K562 (cell line): ENCODE data around the gene DNMBP. TPM values are rescaled to one million over a fixed set of nuclear protein-coding genes. Genes with fewer than 3 reads are reported as not detected.

ENCODE experiments used
- ATAC-seq: fragments of 200-7000 bp; cut with Tn5 transposase; 3 replicates; pipeline ENCODE4 v1.9.1; 2020; ENCODE audit warnings: moderate library complexity
- BruUV-seq: library from RNA; stranded (reverse); fragments of 400-500 nt; replicated peaks from 2 replicates; lab custom pipeline; 2021; lab: Mats Ljungman, UMichigan
- CTCF ChIA-PET: fragments of 300-600 bp; formaldehyde crosslinking; extraction: SDS; loops from one replicate; lab custom pipeline; 2021; ENCODE audit warnings: low intra/inter-chr PET ratio; lab: Yijun Ruan, JAX
- POLR2A ChIA-PET: fragments of 300-600, 350-650 bp; sonication (Branson Sonifier 250); formaldehyde crosslinking; extraction: SDS; loops from one replicate; lab custom pipeline; 2021; ENCODE audit warnings: antibody characterized with exemption, inconsistent platforms; lab: Yijun Ruan, JAX
- DNase-seq, 4 experiments: peaks; one replicate each; pipeline versions ENCODE4 v3.0.0 to v3.0.0-alpha.2; 2011 to 2018; ENCODE audit warnings: low spot score in 3 of 4, mixed read lengths in 3 of 4; ENCODE audit errors: extremely low read depth in 1 of 4
- FAIRE-seq: peaks from 2 replicates; lab custom pipeline; 2011; peaks lifted over from hg19 to GRCh38; lab: Jason Lieb, UNC
- H2AFZ ChIP-seq: 2 replicates; pipeline ENCODE4 v1.6.0; 2011; ENCODE audit warnings: low read depth, low read length, control low read depth, inconsistent platforms
- H3K27ac ChIP-seq: fragments of 200-600 bp; 3 replicates; pipeline ENCODE4 v1.8.0; 2011; ENCODE audit warnings: low read depth, mild to moderate bottlenecking, control low read depth, inconsistent platforms, low read length, moderate library complexity, mixed read lengths; ENCODE audit errors: extremely low read depth
- H3K27me3 ChIP-seq, 2 experiments: fragments of 300-600 bp in 1 of 2; 2 replicates in 1 of 2; 3 replicates in 1 of 2; pipeline versions ENCODE4 v1.6.0 to v1.8.0; 2011; ENCODE audit warnings: inconsistent platforms in 2 of 2, low read length in 2 of 2, mild to moderate bottlenecking in 1 of 2, mixed read lengths in 1 of 2, moderate library complexity in 1 of 2; ENCODE audit not compliant: control insufficient read depth in 2 of 2, insufficient read depth in 2 of 2
- H3K36me3 ChIP-seq: fragments of 300-600 bp; 3 replicates; pipeline ENCODE4 v1.8.0; 2011; ENCODE audit warnings: mild to moderate bottlenecking, low read length, inconsistent platforms; ENCODE audit not compliant: control insufficient read depth, insufficient read depth
- H3K4me1 ChIP-seq, 2 experiments: fragments of 200-600 bp in 1 of 2; replicated peaks in 1 of 2; 2 replicates in 1 of 2; 3 replicates in 1 of 2; pipeline versions ENCODE4 v1.5.1 to v1.8.0; 2011; ENCODE audit warnings: inconsistent platforms in 2 of 2, low read length in 2 of 2, mild to moderate bottlenecking in 1 of 2, mixed read lengths in 1 of 2, moderate library complexity in 1 of 2; ENCODE audit not compliant: control insufficient read depth in 2 of 2, insufficient read depth in 2 of 2
- H3K4me2 ChIP-seq: 2 replicates; pipeline ENCODE4 v1.6.1; 2011; ENCODE audit warnings: low read length, control low read depth, inconsistent platforms, mixed read lengths; ENCODE audit not compliant: insufficient read depth
- H3K4me3 ChIP-seq: fragments of 200-600 bp; sonication (generic), shearing (Covaris generic); 2 replicates; pipeline ENCODE4 v1.5.1; 2016; ENCODE audit warnings: control low read depth, inconsistent platforms
- H3K79me2 ChIP-seq: fragments of 200-600 bp; 3 replicates; pipeline ENCODE4 v1.8.0; 2011; ENCODE audit warnings: low read length, inconsistent platforms; ENCODE audit not compliant: control insufficient read depth, insufficient read depth
- H3K9ac ChIP-seq, 2 experiments: 2 replicates each; pipeline versions ENCODE4 v1.6.0 to v1.6.1; 2011; ENCODE audit warnings: low read depth in 2 of 2, low read length in 2 of 2, control low read depth in 1 of 2, inconsistent platforms in 1 of 2, mild to moderate bottlenecking in 1 of 2, mixed read lengths in 1 of 2; ENCODE audit not compliant: insufficient read depth in 1 of 2
- H3K9me1 ChIP-seq: one replicate; pipeline ENCODE4 v1.6.0; 2011; ENCODE audit warnings: inconsistent platforms, mild to moderate bottlenecking, low read length, moderate library complexity; ENCODE audit not compliant: control insufficient read depth, insufficient read depth
- H3K9me3 ChIP-seq: replicated peaks from 2 replicates; pipeline ENCODE4 v1.5.1; 2011; ENCODE audit warnings: low read depth, low read length, inconsistent platforms; ENCODE audit not compliant: control insufficient read depth, insufficient read depth
- H4K20me1 ChIP-seq: replicated peaks from 2 replicates; pipeline ENCODE4 v1.6.1; 2011; ENCODE audit warnings: low read length, inconsistent platforms, mixed read lengths; ENCODE audit not compliant: control insufficient read depth, insufficient read depth
- ATF7 ChIP-seq: fragments of 450-650 bp; IDR thresholded peaks from 2 replicates; pipeline ENCODE4 v1.7.1; 2014; ENCODE audit warnings: mild to moderate bottlenecking, moderate library complexity
- EHMT2 ChIP-seq: fragments of 450-650 bp; IDR thresholded peaks from 2 replicates; pipeline ENCODE4 v1.6.1; 2018; ENCODE audit warnings: antibody characterized with exemption
- FOXA3 ChIP-seq, 2 experiments: fragments of 450-650 bp in 1 of 2; sonication (generic) in 1 of 2; formaldehyde crosslinking; IDR thresholded peaks in 1 of 2; conservative IDR thresholded peaks in 1 of 2; 2 replicates each; pipeline versions ENCODE4 v1.4.0 to v1.8.0; 2020 to 2022; ENCODE audit warnings: mild to moderate bottlenecking in 2 of 2, missing genetic modification reagents in 1 of 2
- HOXB6 ChIP-seq: fragments of 250-450 bp; sonication (Bioruptor Pico); IDR thresholded peaks from 2 replicates; pipeline ENCODE4 v1.5.1; 2022; ENCODE audit warnings: mild to moderate bottlenecking, borderline replicate concordance
- ILF3 ChIP-seq: fragments of 450-650 bp; IDR thresholded peaks from 2 replicates; pipeline ENCODE4 v1.6.1; 2018; ENCODE audit warnings: antibody characterized with exemption, mild to moderate bottlenecking, moderate library complexity, borderline replicate concordance
- NBN ChIP-seq: fragments of 450-650 bp; IDR thresholded peaks from 2 replicates; pipeline ENCODE4 v1.6.1; 2016; ENCODE audit warnings: low read depth, mild to moderate bottlenecking
- PURB ChIP-seq: sonication (generic); formaldehyde crosslinking; IDR thresholded peaks from 2 replicates; pipeline ENCODE4 v1.9.0; 2021; ENCODE audit warnings: low read depth, mild to moderate bottlenecking, missing genetic modification reagents
- SETDB1 ChIP-seq: IDR thresholded peaks from one replicate; pipeline ENCODE4 v1.6.1; 2012; ENCODE audit warnings: low read length, control low read depth, inconsistent platforms
- SIN3A ChIP-seq, 2 experiments: fragments of 150-350 bp in 1 of 2; IDR thresholded peaks; 2 replicates each; pipeline ENCODE4 v1.6.1; 2011 to 2016; ENCODE audit warnings: borderline replicate concordance in 2 of 2, low read depth in 2 of 2, low read length in 2 of 2, mild to moderate bottlenecking in 2 of 2, moderate library complexity in 2 of 2; ENCODE audit not compliant: control insufficient read depth in 1 of 2
- SMARCA4 ChIP-seq: fragments of 450-650 bp; IDR thresholded peaks from 2 replicates; pipeline ENCODE4 v1.6.1; 2016
- SOX6 ChIP-seq: fragments of 450-650 bp; IDR thresholded peaks from 2 replicates; pipeline ENCODE4 v1.6.1; 2014; ENCODE audit warnings: mild to moderate bottlenecking
- SP1 ChIP-seq: sonication (generic); formaldehyde crosslinking; IDR thresholded peaks from 2 replicates; pipeline ENCODE4 v1.8.1; 2022; ENCODE audit warnings: mild to moderate bottlenecking, missing genetic modification reagents
- TCF3 ChIP-seq: sonication (generic); formaldehyde crosslinking; IDR thresholded peaks from 2 replicates; pipeline ENCODE4 v1.4.0; 2020; ENCODE audit warnings: mild to moderate bottlenecking, missing genetic modification reagents
- ZNF174 ChIP-seq: fragments of 250-450 bp; sonication (Bioruptor Pico); IDR thresholded peaks from 2 replicates; pipeline ENCODE4 v1.4.0; 2020; ENCODE audit warnings: mild to moderate bottlenecking
- ZNF408 ChIP-seq: fragments of 250-450 bp; sonication (Bioruptor Pico); IDR thresholded peaks from 2 replicates; pipeline ENCODE4 v1.4.0; 2020; ENCODE audit warnings: low read depth, mild to moderate bottlenecking, moderate library complexity
- ZNF444 ChIP-seq: fragments of 250-450 bp; sonication (Bioruptor Pico); IDR thresholded peaks from 2 replicates; pipeline ENCODE4 v1.4.0; 2020; ENCODE audit warnings: mild to moderate bottlenecking, moderate library complexity
- WGBS: fragments of 100-300 bp; shearing (Covaris generic); methylation state at CpG from one replicate; pipeline ENCODE4 v1.1.6; 2016; ENCODE audit warnings: low coverage, mixed read lengths; ENCODE audit not compliant: insufficient coverage; ENCODE audit errors: missing lambda C conversion rate; 5-methylcytosine and 5-hydroxymethylcytosine counted together
- in situ Hi-C: fragments of 300-500 bp; cut with MboI; formaldehyde crosslinking; loops from 4 replicates; pipeline ENCODE4 v1.15.0; 2018; ENCODE audit warnings: inconsistent platforms, mixed read lengths
- intact Hi-C: fragments of 100-400 bp; cut with micrococcal nuclease; formaldehyde crosslinking; loops from 2 replicates; pipeline ENCODE4 v1.14.2; 2022
- polyA plus RNA-seq, 8 experiments: library from polyadenylated mRNA; depleted of rRNA in 4 of 8; stranded (reverse) in 5 of 8; unstranded in 3 of 8; fragments of >200 nt; fragmentation: Nextera tagmentation in 2 of 8; fragmentation: Illumina TruSeq in 1 of 8; extraction: Ambion mirVana in 2 of 8; extraction: Trizol in 1 of 8; gene quantifications; 2 replicates each; pipeline versions ENCODE4 v1.2.1 to v1.2.3, GENCODE V29; 2011 to 2014; ENCODE audit warnings: inconsistent platforms in 1 of 8, missing spikeins in 1 of 8
- total RNA-seq, 7 experiments: library from RNA; depleted of rRNA in 6 of 7; stranded (reverse); fragments of >200 nt in 6 of 7; fragmentation: Illumina TruSeq in 2 of 7; extraction: Trizol in 2 of 7; gene quantifications; 2 replicates each; pipeline versions ENCODE4 v1.2.1 to v1.2.3, GENCODE V29; 2011 to 2021; ENCODE audit warnings: low replicate concordance in 1 of 7
- TF ChIP-seq, protein P1 (sequence below): fragments of 450-650 bp; IDR thresholded peaks from 2 replicates; pipeline ENCODE4 v1.6.1; 2016
- TF ChIP-seq, protein P2 (sequence below), 2 experiments: fragments of 450-650 bp in 1 of 2; sonication (generic) in 1 of 2; formaldehyde crosslinking in 1 of 2; IDR thresholded peaks in 1 of 2; conservative IDR thresholded peaks in 1 of 2; 2 replicates each; pipeline versions ENCODE4 v1.6.1 to v1.8.1; 2016 to 2023; ENCODE audit warnings: mild to moderate bottlenecking in 2 of 2, moderate library complexity in 2 of 2, inconsistent platforms in 1 of 2, missing genetic modification reagents in 1 of 2
- TF ChIP-seq, protein P3 (sequence below): fragments of 450-650 bp; formaldehyde crosslinking; IDR thresholded peaks from 2 replicates; pipeline ENCODE4 v1.4.0; 2020; ENCODE audit warnings: mild to moderate bottlenecking, mixed read lengths

DNMBP gene
- total and polyA plus RNA-seq, 9 of the 15 experiments (the other 6 are each of a cell fraction or from before 2014, with no cell fraction given): 0.83 to 3.7 (median 2.2) TPM

DNA sequence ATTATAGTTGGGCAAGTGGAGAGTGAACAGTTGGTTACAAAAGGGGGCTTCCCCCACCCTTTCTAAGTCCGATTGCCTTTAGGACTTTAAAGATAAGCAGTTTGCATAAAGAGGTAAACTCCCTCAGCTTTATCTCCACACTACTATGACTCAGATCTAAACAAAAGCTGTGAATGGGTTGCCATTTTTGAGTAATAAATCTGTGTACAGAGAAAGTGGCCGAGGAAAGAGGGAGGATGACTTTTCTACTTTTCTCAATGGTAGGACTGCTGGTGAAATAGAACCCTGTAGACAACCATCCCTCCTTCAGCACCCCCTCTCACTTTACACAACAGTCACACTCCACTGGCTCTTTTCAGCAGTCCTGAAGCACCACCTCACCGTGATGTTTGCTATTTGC lies 71.2 kb downstream of the DNMBP start (continued):
- TF ChIP-seq, protein P1, sequence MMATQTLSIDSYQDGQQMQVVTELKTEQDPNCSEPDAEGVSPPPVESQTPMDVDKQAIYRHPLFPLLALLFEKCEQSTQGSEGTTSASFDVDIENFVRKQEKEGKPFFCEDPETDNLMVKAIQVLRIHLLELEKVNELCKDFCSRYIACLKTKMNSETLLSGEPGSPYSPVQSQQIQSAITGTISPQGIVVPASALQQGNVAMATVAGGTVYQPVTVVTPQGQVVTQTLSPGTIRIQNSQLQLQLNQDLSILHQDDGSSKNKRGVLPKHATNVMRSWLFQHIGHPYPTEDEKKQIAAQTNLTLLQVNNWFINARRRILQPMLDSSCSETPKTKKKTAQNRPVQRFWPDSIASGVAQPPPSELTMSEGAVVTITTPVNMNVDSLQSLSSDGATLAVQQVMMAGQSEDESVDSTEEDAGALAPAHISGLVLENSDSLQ: no peak
- TF ChIP-seq, protein P2, sequence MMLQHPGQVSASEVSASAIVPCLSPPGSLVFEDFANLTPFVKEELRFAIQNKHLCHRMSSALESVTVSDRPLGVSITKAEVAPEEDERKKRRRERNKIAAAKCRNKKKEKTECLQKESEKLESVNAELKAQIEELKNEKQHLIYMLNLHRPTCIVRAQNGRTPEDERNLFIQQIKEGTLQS (IDR thresholded peaks at IDR 0.05): peak; percentile 28; the same call in 1 of the 2 replicates
- TF ChIP-seq, protein P2 (CRISPR knock-in tag; conservative IDR thresholded peaks at IDR 0.05): no peak
- TF ChIP-seq SMARCA4: no peak
- TF ChIP-seq, all 486 proteins: peak for 8

DNA sequence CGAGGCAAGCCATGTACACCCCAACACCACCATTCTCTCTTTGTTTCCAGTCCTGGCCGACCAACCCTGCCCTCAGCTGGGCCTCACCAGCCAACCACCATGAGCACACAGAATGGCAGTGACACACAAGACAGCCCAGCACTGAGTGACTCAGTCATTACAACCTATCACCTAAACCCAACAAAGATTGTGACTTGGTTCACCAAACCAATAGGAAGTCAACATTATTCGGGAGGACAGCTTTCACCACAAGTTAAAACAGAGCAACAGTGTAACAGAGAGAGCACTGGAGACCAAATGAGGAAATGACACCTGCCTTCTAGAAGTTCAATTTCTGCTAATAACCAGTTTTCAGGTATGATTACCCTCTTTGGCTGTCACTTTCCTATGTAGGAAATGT lies 72.1 kb downstream of the DNMBP start:
- intact Hi-C loops: no loop called here
- no peaks in the 10 kb centered on the region for H3K79me2 ChIP-seq
- no peak overlapping the region for H3K4me2 ChIP-seq
- FAIRE-seq: no peak
- H3K27ac ChIP-seq: no peak overlapping the region
- no peak overlapping the region for H2AFZ ChIP-seq
- WGBS: 33% methylated on average over 3 of the region's 3 CpGs
- ATAC-seq: no peak
- CTCF ChIA-PET: no interaction called here
- no peak overlapping the region for H3K9ac ChIP-seq
- H3K4me1 ChIP-seq: no peaks in the 10 kb centered on the region
- H4K20me1 ChIP-seq: no peaks in the 10 kb centered on the region
- no peak overlapping the region for H3K4me3 ChIP-seq
- no TSS peak for BruUV-seq
- in situ Hi-C loops: no loop called here
- POLR2A ChIA-PET: no interaction called here
- no peaks in the 10 kb centered on the region for H3K36me3 ChIP-seq
- H3K9me1 ChIP-seq: no peaks in the 10 kb centered on the region
- no peaks in the 10 kb centered on the region for H3K9me3 ChIP-seq
- H3K27me3 ChIP-seq: no peaks in the 10 kb centered on the region
- no peak for DNase-seq
- TF ChIP-seq ILF3: no peak
- no peak for TF ChIP-seq TCF3 (CRISPR knock-in tag)
- TF ChIP-seq HOXB6 (CRISPR knock-in tag): no peak
- TF ChIP-seq SIN3A (IDR thresholded peaks at IDR 0.05; ENCODE audit: borderline replicate concordance in 2 of 2, control insufficient read depth in 1 of 2, low read depth in 2 of 2, low read length in 2 of 2): no peak
- TF ChIP-seq ZNF408 (CRISPR knock-in tag): no peak
- TF ChIP-seq SETDB1: no peak
- no peak for TF ChIP-seq NBN
- TF ChIP-seq SP1: no peak
- TF ChIP-seq ATF7: no peak
- no peak for TF ChIP-seq EHMT2
- TF ChIP-seq ZNF444 (CRISPR knock-in tag): no peak
- no peak for TF ChIP-seq PURB (CRISPR knock-in tag)
- TF ChIP-seq, protein P3, sequence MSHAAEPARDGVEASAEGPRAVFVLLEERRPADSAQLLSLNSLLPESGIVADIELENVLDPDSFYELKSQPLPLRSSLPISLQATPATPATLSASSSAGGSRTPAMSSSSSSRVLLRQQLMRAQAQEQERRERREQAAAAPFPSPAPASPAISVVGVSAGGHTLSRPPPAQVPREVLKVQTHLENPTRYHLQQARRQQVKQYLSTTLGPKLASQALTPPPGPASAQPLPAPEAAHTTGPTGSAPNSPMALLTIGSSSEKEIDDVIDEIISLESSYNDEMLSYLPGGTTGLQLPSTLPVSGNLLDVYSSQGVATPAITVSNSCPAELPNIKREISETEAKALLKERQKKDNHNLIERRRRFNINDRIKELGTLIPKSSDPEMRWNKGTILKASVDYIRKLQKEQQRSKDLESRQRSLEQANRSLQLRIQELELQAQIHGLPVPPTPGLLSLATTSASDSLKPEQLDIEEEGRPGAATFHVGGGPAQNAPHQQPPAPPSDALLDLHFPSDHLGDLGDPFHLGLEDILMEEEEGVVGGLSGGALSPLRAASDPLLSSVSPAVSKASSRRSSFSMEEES (CRISPR knock-in tag): no peak
- TF ChIP-seq FOXA3 (CRISPR knock-in tag; conservative IDR thresholded peaks at IDR 0.05 in 1 of 2, IDR thresholded peaks at IDR 0.05 in 1 of 2): no peak
- TF ChIP-seq SOX6: no peak
- TF ChIP-seq ZNF174 (CRISPR knock-in tag): no peak
